Lower leg skin (tissue), 4 donors: ENCODE results near the gene RAD21L1. TPM values are rescaled to one million over a fixed set of nuclear protein-coding genes. Genes with fewer than 3 reads are reported as not detected.

Experiments
- DNase-seq, 2 donors: peaks; one replicate each; pipeline ENCODE4 v3.0.0-alpha.2; 2019; ENCODE audit warnings: low spot score in 2 of 2
- H3K4me3 ChIP-seq: fragments of 200-600 bp; sonication (generic); 2 replicates; pipeline ENCODE4 v1.5.1; 2017; ENCODE audit warnings: mild to moderate bottlenecking, low read depth; ENCODE audit not compliant: poor library complexity, severe bottlenecking
- POLR2A ChIP-seq, 2 donors: fragments of 450-650 bp; IDR thresholded peaks; one replicate each; pipeline ENCODE4 v1.6.1; 2016 to 2017; ENCODE audit warnings: antibody characterized with exemption in 2 of 2, mild to moderate bottlenecking in 1 of 2, moderate library complexity in 1 of 2
- WGBS, 2 donors: methylation state at CpG; one replicate each; pipeline ENCODE4 v1.1.5; 2018; 5-methylcytosine and 5-hydroxymethylcytosine counted together
- intact Hi-C: fragments of 100-400 bp; cut with DNase I; formaldehyde crosslinking; loops from one replicate; pipeline ENCODE4 v1.15.0; 2023; ENCODE audit warnings: low total_unique reads
- total RNA-seq, 4 donors: library from RNA; depleted of rRNA; stranded (reverse); fragments of >200 nt; gene quantifications; one replicate each; pipeline ENCODE4 v1.1.0, GENCODE V29; 2016
- TF ChIP-seq, protein P1 (sequence below), 3 donors: fragments of 450-650 bp; IDR thresholded peaks; one replicate each; pipeline ENCODE4 v1.5.1; 2016; ENCODE audit warnings: antibody characterized with exemption in 3 of 3, mild to moderate bottlenecking in 3 of 3, moderate library complexity in 2 of 3

RAD21L1 gene
- total RNA-seq, 4 donors from 2014 or later: 0.38 TPM; not detected in 3

DNA sequence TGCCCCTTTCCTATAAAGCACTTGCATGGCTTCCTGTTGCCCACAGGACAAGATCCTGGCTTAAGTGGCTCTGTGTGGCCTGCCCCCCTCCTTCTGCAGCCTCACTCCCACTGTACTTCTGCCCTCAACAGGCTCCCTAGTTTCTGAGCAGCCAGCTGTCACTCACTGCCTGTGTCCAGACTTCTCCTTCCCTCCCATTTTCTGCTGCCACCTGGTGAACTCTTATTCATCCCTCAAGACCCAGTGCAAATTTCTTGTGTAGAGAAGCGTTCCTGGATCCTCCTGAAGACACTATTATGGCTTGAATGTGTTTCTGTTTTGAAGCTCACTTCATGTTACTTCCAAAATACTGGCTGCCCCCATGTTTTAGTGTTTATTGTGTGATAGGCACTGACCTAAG is 66.8 kb downstream of the RAD21L1 start:
- intact Hi-C loops: no loop called here
- WGBS, 2 donors: 83 to 94% methylated on average over 1 of the region's 1 CpG
- no peak overlapping the region for H3K4me3 ChIP-seq
- no peak for DNase-seq
- TF ChIP-seq, protein P1, sequence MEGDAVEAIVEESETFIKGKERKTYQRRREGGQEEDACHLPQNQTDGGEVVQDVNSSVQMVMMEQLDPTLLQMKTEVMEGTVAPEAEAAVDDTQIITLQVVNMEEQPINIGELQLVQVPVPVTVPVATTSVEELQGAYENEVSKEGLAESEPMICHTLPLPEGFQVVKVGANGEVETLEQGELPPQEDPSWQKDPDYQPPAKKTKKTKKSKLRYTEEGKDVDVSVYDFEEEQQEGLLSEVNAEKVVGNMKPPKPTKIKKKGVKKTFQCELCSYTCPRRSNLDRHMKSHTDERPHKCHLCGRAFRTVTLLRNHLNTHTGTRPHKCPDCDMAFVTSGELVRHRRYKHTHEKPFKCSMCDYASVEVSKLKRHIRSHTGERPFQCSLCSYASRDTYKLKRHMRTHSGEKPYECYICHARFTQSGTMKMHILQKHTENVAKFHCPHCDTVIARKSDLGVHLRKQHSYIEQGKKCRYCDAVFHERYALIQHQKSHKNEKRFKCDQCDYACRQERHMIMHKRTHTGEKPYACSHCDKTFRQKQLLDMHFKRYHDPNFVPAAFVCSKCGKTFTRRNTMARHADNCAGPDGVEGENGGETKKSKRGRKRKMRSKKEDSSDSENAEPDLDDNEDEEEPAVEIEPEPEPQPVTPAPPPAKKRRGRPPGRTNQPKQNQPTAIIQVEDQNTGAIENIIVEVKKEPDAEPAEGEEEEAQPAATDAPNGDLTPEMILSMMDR (IDR thresholded peaks at IDR 0.05): no peak
- TF ChIP-seq POLR2A (IDR thresholded peaks at IDR 0.05): no peak

GRCh38 chr20:1293641-1294379 is 68.0 kb downstream of the RAD21L1 start:
- no peak for DNase-seq
- intact Hi-C loops: no loop called here
- 89 to 96% methylated on average over 6 of the region's 6 CpGs for WGBS, 2 donors
- no peak overlapping the region for H3K4me3 ChIP-seq
- TF ChIP-seq, protein P1 (IDR thresholded peaks at IDR 0.05): no peak
- no peak for TF ChIP-seq POLR2A (IDR thresholded peaks at IDR 0.05)

- WGBS, 2 donors: 88 to 95% methylated on average over 8 of the region's 8 CpGs
- peak in 1 of 2 donors; percentile 72 for DNase-seq
- TF ChIP-seq POLR2A (IDR thresholded peaks at IDR 0.05): no peak
- TF ChIP-seq, protein P1 (IDR thresholded peaks at IDR 0.05): no peak
- H3K4me3 ChIP-seq: no peak overlapping the region
- intact Hi-C loops: no loop called here
These were observed 68.7 kb downstream of the RAD21L1 start for GRCh38 chr20:1294497-1294896.

DNA sequence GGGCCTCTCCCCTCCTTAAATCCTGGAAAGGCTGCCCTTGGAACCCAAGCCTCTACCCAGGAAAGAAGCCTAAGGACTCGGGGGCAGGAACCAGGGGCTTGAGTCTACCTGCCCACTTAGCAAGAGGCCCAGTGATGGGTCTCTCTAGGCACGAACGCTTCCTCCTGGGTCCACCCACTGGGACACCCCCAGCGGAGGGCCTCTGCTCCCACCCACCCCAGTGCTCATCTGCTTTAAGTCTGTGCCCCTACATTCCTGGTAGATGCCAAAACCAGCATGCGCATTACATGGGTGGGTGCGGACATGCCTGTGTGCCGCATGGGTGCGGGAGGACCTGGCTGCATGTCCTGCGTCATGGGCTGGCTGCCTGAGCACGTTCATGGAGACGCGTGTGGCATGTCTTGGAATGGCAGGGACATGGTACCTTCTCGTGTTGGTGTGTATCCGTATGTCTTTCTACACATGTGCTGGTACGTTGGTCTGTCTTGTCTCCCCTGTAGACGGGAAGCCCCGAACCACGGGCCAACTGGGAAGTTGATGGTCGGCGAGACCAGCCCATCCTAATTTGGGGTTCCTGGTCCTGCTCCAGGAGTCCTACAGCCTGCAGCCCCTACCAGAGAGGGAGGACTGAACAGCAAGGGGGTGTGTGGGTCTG is 69.6 kb downstream of the RAD21L1 start:
- H3K4me3 ChIP-seq: no peak overlapping the region
- TF ChIP-seq POLR2A (IDR thresholded peaks at IDR 0.05): no peak
- TF ChIP-seq, protein P1 (IDR thresholded peaks at IDR 0.05): no peak
- WGBS, 2 donors: 90 to 95% methylated on average over 18 to 20 of the region's 20 CpGs
- intact Hi-C loops: no loop called here
- DNase-seq: peak in 1 of 2 donors; percentile 72

DNA sequence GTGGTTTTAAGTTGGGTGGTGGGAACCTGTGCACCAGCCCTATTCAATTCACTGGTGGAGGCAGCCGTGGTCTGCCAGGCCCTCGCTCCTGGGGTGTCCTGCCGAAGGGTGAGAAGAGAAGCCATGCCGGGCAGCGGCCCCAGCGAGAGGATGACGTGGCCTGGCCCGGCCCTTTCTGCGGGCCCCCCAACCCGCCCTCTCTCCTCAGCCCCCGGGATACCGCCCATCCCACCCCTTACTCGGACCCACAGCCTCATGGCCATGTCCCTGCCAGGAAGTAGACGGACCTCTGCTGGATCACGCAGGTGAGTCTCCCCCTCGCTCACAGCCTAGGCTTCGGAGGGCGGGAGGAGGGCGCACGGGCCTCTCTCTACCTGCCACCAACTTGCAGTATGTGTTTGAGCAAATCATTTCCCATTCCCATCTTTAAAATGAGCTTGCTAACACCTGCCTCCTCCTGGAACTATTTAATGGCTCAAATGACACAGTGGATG is 70.3 kb downstream of the RAD21L1 start:
- H3K4me3 ChIP-seq: no peak overlapping the region
- DNase-seq: peak in 1 of 2 donors; percentile 64
- intact Hi-C loops: no loop called here
- 90 to 94% methylated on average over 19 to 20 of the region's 20 CpGs for WGBS, 2 donors
- TF ChIP-seq, protein P1 (IDR thresholded peaks at IDR 0.05): no peak
- no peak for TF ChIP-seq POLR2A (IDR thresholded peaks at IDR 0.05)
